Urothelium cell line (cell line): Measurements from ENCODE around the gene UFL1.

Experiments
- DNase-seq: peaks from one replicate; pipeline ENCODE4 v3.0.0; 2011; ENCODE audit warnings: low spot score, mixed read lengths
- FAIRE-seq: peaks from 2 replicates; lab custom pipeline; 2011; peaks lifted over from hg19 to GRCh38; lab: Jason Lieb, UNC

The UFL1 gene

DNA sequence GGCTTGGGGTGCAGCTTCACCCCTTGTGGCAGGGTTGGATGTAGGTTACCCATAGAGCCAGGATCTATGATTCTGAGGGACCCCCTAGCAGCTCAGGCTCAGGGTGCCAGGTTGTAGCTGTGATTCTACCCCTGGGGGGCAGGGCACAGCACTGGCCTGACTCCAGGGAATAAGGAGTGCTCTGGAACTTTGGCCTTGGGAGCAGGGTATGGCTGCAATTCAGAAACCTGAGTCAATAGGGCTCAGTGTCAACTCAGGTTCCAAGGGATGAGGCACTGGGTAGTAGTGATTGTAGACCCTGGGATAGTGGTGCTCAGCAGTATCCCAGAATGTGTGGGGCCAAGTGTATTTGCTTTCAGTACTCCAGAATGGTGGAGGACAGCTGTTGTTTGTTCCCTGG, 49.9 kb downstream of the UFL1 start:
- no peak for DNase-seq
- FAIRE-seq = no peak

DNA sequence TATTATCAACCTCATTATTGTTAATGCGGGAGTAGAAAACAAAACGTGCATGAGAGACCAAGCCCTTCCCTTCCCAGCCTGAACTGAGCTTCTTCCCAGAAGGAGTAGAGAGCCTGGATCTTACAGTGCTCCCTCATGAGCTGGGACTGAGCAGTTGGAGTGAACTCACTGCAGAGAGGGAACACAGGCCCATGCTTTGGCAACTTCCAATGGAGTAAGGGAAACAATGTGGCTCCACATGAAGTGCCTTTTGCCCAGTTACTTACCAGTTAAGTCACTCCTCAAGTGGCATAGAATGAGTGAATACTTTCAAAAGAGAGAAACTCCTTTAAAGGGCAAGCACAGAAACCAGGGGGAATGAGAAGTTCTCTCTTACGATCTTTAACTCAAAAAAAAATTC, 53.8 kb downstream of the UFL1 start:
- no peak for FAIRE-seq

DNA sequence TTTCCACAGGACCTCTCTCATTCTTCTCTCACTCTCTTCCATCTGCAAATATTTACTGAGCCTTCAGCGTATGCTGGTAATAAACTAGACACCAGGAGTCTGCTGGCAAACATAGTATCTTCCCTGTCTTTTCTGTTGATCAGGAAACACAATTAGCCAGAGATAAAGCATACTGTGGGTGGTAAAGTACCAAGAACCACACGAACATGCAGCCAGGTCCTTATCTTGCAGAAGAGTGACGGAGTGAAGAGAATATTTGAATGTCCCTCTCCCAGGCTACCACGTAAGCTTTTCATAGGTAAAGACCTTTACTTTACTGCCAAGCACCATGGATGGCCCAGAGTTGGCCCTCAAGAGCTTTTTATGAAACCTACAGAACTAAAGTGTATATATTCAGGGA, 54.6 kb downstream of the UFL1 start:
- no peak for DNase-seq
- FAIRE-seq = no peak

More for the DNA sequence above, 53.8 kb downstream of the UFL1 start:
- DNase-seq = no peak

DNA sequence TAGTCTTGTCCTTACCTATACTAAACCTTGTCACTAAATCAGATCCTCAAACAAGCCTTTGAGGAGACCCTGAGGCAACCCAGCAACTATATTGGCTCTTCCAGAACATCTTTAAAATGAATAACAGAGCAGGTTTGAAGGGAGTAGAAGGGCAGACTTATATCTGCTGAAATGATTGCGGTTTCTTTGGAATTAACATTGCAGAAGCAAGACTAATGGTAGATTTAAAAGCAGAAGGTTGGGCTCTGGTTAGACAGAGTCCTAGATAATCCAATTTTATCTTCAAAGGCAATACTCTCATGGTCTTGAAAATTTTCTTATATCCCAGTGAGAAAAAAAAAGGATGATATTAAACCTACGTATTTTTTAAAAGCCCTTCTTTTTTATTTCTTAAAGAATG, 60.4 kb downstream of the UFL1 start:
- FAIRE-seq (no peak), DNase-seq (no peak)

- no peak for FAIRE-seq
- no peak for DNase-seq
Measured at GRCh38 chr6:96582436-96582835, 60.8 kb downstream of the UFL1 start.

DNA sequence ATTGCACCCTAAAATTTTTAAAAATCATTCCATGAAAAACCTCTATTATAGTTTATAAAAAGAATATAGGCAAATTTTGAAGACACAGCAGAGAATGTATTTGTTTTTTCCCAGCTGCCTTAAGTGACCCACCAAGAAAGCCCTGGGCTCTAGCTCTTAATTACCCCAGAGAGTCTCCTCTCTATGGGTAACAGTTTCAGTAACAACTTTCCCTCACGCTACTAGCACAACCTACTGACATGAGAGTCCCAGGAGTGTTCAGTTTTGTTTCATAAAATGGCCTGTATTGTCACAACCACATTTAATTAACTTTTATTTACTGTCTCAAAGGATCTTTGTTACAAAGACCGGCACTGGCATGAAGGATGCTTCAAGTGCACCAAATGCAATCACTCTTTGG, 82.8 kb downstream of the UFL1 start:
- no peak for DNase-seq
- FAIRE-seq = no peak
